ENCODE measurements around the gene GK.

DNA sequence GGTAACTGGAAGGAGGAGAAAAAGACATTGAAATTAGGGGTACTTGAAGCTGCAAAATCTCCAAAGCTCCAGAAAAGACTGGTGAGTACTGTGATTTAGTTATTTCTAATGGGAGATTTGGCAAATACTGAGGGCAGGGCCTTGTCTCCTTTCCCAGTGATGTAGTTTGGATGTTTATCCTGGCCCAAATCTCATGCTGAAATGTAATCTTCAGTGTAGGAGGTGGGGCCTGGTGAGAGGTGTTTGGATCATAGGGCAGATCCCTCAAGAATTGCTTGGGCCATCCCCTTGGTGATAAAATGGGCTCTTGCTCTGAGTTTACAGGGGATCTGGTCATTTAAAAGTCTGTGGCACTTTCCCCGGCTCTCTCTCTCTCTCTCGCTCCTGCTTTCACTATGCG lies 33.1 kb upstream of the GK start:
- TF ChIP-seq CTCF (IDR thresholded peaks at IDR 0.05) (no peak), EZH2 (IDR thresholded peaks at IDR 0.05; ENCODE audit: borderline replicate concordance, insufficient read depth, low read depth, low read length, poor library complexity, severe bottlenecking) (no peak)

Measured in B cell (primary cell).